ENCODE data around the gene FAM167B. TPM values are rescaled to one million over a fixed set of nuclear protein-coding genes. Genes with fewer than 3 reads are reported as not detected.
"Not testable (repeated sequence)": the region's sequence is repeated elsewhere in the genome, so short reads cannot be mapped to it uniquely, and the experiment has no call there.

The FAM167B gene
- total RNA-seq, 2 donors from 2014 or later, result 0.60 to 0.72 TPM

DNA sequence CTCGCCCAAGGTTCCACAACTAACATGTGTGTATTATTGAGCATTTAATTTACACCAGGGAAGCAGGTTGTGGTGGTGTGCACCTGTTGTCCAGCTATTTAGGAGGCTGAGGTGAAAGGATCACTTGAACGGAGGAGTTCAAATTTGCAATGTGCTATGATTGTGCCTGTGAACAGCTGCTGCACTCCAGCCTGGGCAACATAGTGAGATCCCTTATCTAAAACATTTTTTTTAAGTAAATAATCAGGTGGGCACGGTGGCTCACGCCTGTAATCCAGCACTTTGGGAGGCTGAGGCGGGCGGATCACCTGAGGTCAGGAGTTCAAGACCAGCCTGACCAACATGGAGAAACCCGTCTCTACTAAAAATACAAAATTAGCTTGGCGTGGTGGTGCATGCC is 37.8 kb downstream of the FAM167B start:
- ATAC-seq; H3K9me3 ChIP-seq (ENCODE audit: control insufficient read depth, low read length, poor library complexity, severe bottlenecking); H3K4me3 Mint-ChIP-seq; H3K27me3 Mint-ChIP-seq; H3K27ac Mint-ChIP-seq; H3K36me3 Mint-ChIP-seq (ENCODE audit: low read depth); DNase-seq; H3K4me1 Mint-ChIP-seq: not testable (repeated sequence)

DNA sequence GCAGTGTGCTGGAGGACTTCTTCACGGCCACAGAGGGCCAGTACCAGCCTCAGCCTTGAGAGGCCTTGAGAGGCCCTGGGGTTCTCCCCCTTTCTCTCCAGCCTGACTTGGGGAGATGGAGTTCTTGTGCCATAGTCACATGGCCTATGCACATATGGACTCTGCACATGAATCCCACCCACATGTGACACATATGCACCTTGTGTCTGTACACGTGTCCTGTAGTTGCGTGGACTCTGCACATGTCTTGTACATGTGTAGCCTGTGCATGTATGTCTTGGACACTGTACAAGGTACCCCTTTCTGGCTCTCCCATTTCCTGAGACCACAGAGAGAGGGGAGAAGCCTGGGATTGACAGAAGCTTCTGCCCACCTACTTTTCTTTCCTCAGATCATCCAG is 38.6 kb downstream of the FAM167B start:
- no peak overlapping the region for H3K4me3 Mint-ChIP-seq
- no peaks in the 10 kb centered on the region for H3K36me3 Mint-ChIP-seq (ENCODE audit: low read depth)
- DNase-seq (no peak), ATAC-seq (no peak)
- H3K27ac Mint-ChIP-seq, result no peak overlapping the region
- H3K4me1 Mint-ChIP-seq, result peaks cover 6% of the 10 kb centered on the region
- no peaks in the 10 kb centered on the region for H3K27me3 Mint-ChIP-seq
- H3K9me3 ChIP-seq (ENCODE audit: control insufficient read depth, low read length, poor library complexity, severe bottlenecking), result no peaks in the 10 kb centered on the region

DNA sequence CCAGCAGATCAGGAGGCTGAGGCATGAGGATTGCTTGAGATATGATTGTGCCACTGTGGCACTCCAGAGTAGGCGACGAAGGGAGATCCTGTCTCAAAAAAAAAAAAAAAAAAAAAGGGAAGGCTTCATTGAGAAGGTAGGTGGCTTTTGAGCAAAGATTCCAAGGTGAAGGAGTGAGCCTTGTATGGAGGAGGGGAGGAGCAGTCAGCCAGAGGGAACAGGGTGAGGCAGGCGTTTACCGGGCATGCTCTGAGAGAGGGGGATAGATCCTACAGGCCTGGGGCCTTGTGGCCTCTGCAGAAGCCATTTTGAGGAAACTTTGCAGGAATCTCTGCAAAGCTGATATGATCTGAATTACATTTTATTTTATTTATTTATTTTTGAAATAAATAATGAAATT is 39.7 kb downstream of the FAM167B start:
- ATAC-seq, result no peak
- Mint-ChIP-seq H3K27me3 (no peaks in the 10 kb centered on the region), H3K36me3 (ENCODE audit: low read depth) (no peaks in the 10 kb centered on the region), H3K27ac (peak overlapping the region; percentile 34), H3K4me3 (no peak overlapping the region), H3K4me1 (peaks cover 8% of the 10 kb centered on the region)
- no peak for DNase-seq
- no peaks in the 10 kb centered on the region for H3K9me3 ChIP-seq (ENCODE audit: control insufficient read depth, low read length, poor library complexity, severe bottlenecking)

DNA sequence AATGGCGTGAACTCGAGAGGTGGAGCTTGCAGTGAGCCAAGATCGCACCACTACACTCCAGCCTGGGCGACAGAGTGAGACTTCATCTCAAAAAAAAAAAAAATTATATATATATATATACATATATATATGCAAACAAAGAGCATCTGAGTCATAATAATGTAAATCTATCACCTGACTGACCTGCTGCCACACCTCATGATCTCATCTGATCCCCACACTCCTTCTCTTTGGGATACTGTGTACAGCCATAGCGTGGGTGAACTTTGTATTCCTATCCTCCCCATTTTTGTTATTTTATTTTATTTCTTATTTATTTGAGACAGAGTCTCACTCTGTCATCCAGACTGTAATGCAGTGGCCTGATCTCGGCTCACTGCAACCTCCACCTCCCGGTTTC is 42.2 kb downstream of the FAM167B start:
- no peaks in the 10 kb centered on the region for H3K9me3 ChIP-seq (ENCODE audit: control insufficient read depth, low read length, poor library complexity, severe bottlenecking)
- no peak for DNase-seq
- H3K27ac Mint-ChIP-seq, result peak overlapping the region; percentile 96
- no peak for ATAC-seq
- peaks cover 12% of the 10 kb centered on the region for H3K4me1 Mint-ChIP-seq
- H3K36me3 Mint-ChIP-seq (ENCODE audit: low read depth), result no peaks in the 10 kb centered on the region
- no peaks in the 10 kb centered on the region for H3K27me3 Mint-ChIP-seq
- H3K4me3 Mint-ChIP-seq, result no peak overlapping the region

DNA sequence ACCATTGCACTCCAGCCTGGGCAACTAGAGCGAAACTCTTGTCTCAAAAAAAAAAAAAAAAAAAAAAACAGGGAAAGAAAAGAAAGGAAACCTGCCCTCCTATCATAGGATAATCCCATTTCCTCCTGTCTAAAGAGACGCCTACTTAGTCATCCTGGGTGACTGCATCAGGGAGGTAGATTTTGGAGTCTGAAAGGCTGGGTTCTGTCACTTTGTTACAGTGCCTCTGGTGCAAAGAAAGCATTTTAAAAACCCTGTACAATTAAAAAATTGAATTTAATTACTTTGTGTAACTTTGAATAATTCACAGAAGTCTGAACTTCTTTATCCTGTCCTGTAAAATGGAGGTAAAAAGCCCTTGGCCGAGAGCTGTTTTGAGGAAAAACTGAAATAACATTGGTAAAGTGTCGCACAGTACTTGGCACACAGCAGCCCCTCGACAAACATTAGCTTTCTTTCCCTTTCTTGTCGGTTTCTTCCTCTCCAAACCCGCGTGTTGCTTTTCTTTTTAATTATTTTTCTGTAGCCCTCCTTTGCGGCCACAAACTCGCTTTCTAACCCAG is 44.2 kb downstream of the FAM167B start:
- Mint-ChIP-seq H3K27ac (peak overlapping the region; percentile 96), H3K27me3 (no peaks in the 10 kb centered on the region), H3K4me3 (peak overlapping the region; percentile 98), H3K36me3 (ENCODE audit: low read depth) (no peaks in the 10 kb centered on the region), H3K4me1 (peaks cover 20% of the 10 kb centered on the region)
- ATAC-seq (no peak), DNase-seq (no peak)
- H3K9me3 ChIP-seq (ENCODE audit: control insufficient read depth, low read length, poor library complexity, severe bottlenecking), result no peaks in the 10 kb centered on the region

DNA sequence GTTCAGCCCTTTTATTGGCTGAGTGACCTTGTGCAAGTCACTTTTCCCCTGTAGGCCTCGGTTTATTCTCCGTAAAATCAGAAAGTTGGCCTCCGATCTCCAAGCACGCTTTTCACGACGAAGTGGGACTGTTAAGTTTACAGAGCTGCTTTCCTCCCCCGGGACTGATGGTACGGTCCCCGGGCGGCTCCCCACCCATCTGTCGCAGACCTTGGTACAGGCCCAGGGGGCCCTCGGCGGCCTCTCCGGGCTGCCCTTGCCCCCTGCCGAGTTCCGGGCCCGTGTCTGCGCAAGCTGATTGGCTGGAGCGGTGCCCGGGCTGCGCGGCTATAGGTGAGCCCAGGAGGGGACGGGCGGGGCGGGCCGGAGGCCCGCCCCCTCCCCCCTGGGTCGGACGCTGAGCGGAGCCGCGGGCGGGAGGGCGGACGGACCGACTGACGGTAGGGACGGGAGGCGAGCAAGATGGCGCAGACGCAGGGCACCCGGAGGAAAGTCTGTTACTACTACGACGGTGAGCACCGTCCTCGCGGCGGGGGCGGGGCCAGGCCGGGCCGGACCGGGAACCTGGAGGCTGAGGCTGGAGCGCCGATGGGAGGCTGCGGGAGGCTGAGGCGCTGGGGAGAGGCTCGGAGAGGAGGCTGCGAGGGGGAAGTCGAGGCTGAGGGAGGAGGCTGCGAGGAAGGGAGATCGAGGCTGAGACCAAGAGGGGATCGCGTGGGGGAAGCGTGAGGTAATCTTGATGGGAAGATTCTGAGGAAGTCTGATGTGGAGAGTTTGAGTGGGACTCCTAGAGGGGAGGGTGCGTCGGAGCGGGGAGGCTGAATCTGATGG is 44.9 kb downstream of the FAM167B start, which contains the start of gene HDAC1:
HDAC1 (plus strand) TSS at position 376 of the 831 bp plus-strand sequence; CDS start at position 463, 87 bp downstream.
- no peaks in the 10 kb centered on the region for H3K9me3 ChIP-seq (ENCODE audit: control insufficient read depth, low read length, poor library complexity, severe bottlenecking)
- peaks cover 5% of the 10 kb centered on the region for H3K36me3 Mint-ChIP-seq (ENCODE audit: low read depth)
- ATAC-seq (peak; percentile 97), DNase-seq (peak; percentile 94 to 97 (median 96))
- H3K4me3 Mint-ChIP-seq, result peak within 1 kb of the TSS; percentile 98
- no peaks in the 10 kb centered on the region for H3K27me3 Mint-ChIP-seq
- peaks cover 26% of the 10 kb centered on the region for H3K4me1 Mint-ChIP-seq
- peak within 1 kb of the TSS; percentile 96 for H3K27ac Mint-ChIP-seq

DNA sequence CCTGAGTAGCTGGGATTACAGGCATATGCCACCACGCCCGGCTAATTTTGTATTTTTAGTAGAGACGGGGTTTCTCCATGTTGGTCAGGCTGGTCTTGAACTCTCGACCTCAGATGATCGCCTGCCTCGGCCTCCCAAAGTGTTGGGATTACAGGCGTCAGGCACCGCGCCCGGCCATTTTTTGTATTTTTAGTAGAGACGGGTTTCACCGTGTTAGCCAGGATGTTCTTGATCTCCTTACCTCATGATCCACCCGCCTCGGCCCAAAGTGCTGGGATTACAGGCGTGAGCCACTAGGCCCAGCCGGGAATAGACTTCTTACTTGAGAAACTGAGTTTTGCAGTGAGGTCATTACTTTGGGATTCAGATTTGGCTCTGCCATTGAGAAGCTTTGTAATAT is 51.2 kb downstream of the FAM167B start:
- Mint-ChIP-seq H3K4me1 (peaks cover 33% of the 10 kb centered on the region), H3K27ac (peak overlapping the region; percentile 73), H3K36me3 (ENCODE audit: low read depth) (peaks cover 12% of the 10 kb centered on the region)
- H3K27me3 Mint-ChIP-seq; H3K4me3 Mint-ChIP-seq; H3K9me3 ChIP-seq (ENCODE audit: control insufficient read depth, low read length, poor library complexity, severe bottlenecking); ATAC-seq; DNase-seq: not testable (repeated sequence)

Other genes starting within 250 kb of the FAM167B start
- gene KHDRBS1, start 233.4 kb upstream of the FAM167B start, total RNA-seq, result 10 to 100 TPM; 92.5 to 94.9 TPM
- 10 to 100 TPM; 15.8 to 16.7 TPM for gene TMEM39B, start 174.3 kb upstream of the FAM167B start, total RNA-seq
- 10 to 100 TPM; 39.8 to 57.6 TPM for gene KPNA6, start 139.2 kb upstream of the FAM167B start, total RNA-seq
- 10 to 100 TPM; 22.9 to 24.6 TPM for gene TXLNA, start 67.5 kb upstream of the FAM167B start, total RNA-seq
- gene CCDC28B, start 46.6 kb upstream of the FAM167B start, total RNA-seq, result 1 to 10 TPM; 4.7 to 4.9 TPM
- 1 to 10 TPM; 3.2 to 4.1 TPM for gene IQCC, start 41.6 kb upstream of the FAM167B start, total RNA-seq
- not detected for gene DCDC2B, start 38.1 kb upstream of the FAM167B start, total RNA-seq
- 10 to 100 TPM; 13.1 to 18.8 TPM for gene TMEM234, start 24.9 kb upstream of the FAM167B start, total RNA-seq
- gene EIF3I, start 24.8 kb upstream of the FAM167B start, total RNA-seq, result 100 to 1,000 TPM; 116 to 132 TPM
- gene LCK, start 4.0 kb downstream of the FAM167B start, total RNA-seq, result 100 to 1,000 TPM; 267 to 268 TPM
- 10 to 100 TPM; 81.6 to 86.2 TPM for gene HDAC1, start 44.9 kb downstream of the FAM167B start, total RNA-seq
- 10 to 100 TPM; 18.4 to 24.4 TPM for gene MARCKSL1, start 89.0 kb downstream of the FAM167B start, total RNA-seq
- 10 to 100 TPM; 30.1 to 32.9 TPM for gene FAM229A, start 115.3 kb downstream of the FAM167B start, total RNA-seq
- 1 to 10 TPM in 1 of 2 donors, not detected in 1; 1.2 TPM for gene TSSK3, start 115.3 kb downstream of the FAM167B start, total RNA-seq
- 100 to 1,000 TPM; 177 to 181 TPM for gene BSDC1, start 147.2 kb downstream of the FAM167B start, total RNA-seq
- gene ZBTB8B, start 217.8 kb downstream of the FAM167B start, total RNA-seq, result not detected